Measurements from ENCODE around the gene IGFLR1.

DNA sequence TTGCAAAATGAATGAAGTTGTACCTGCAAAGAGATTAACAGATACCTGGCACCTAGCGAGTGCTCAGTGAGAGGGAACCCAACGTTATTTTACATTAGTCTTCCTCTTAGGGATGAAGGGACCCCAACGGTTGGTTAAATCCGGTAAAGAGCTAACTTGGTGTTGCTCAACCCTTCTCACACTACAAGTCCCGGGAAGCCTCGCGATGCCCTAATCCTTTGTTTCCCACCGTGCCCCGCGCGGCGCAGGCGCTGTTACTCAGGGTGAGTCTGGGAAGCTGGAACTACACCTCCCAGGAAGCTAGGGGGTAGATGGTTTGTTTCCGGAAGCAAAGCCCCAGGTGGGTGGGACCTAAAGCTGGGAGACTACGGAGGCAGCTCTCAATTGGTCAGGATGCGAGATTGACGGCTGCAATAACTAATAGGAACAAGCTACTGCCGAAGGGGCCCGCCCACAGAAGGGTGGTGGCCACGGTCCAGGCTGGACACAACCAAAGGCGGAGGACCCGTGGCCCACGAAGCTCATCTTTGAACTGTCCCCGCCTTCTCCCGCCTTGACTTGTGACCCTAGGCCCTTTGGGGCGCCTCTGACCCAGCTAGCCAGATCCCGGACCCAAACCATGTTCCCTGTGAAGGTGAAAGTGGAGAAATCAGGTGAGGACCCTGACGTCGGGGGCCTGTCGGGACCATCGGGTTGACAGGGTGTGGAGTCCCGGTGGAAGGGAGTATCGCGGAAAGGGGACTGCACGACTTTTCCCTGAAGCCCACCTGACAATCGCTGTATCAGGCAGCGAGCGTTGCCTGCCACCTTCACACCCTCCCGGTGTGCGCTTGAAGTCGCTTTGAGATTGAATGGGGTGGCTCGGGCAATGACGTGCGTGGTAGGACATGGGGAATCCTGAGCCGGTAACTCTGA is 6.1 kb upstream of the IGFLR1 start, which contains the start of gene LIN37:
- TF ChIP-seq POLR2A (IDR thresholded peaks at IDR 0.05) = peak; percentile 91 to 95
- TF ChIP-seq, protein P1, sequence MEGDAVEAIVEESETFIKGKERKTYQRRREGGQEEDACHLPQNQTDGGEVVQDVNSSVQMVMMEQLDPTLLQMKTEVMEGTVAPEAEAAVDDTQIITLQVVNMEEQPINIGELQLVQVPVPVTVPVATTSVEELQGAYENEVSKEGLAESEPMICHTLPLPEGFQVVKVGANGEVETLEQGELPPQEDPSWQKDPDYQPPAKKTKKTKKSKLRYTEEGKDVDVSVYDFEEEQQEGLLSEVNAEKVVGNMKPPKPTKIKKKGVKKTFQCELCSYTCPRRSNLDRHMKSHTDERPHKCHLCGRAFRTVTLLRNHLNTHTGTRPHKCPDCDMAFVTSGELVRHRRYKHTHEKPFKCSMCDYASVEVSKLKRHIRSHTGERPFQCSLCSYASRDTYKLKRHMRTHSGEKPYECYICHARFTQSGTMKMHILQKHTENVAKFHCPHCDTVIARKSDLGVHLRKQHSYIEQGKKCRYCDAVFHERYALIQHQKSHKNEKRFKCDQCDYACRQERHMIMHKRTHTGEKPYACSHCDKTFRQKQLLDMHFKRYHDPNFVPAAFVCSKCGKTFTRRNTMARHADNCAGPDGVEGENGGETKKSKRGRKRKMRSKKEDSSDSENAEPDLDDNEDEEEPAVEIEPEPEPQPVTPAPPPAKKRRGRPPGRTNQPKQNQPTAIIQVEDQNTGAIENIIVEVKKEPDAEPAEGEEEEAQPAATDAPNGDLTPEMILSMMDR (IDR thresholded peaks at IDR 0.05) = peak in 3 of 6 experiments; percentile 11 to 41 (median 41)

Data from adrenal gland (tissue), 5 donors.